Heart right ventricle (tissue), 16 donors: Measurements from ENCODE around the gene SMAD1. TPM values are rescaled to one million over a fixed set of nuclear protein-coding genes. Genes with fewer than 3 reads are reported as not detected.

ENCODE experiments used
- ATAC-seq, 8 donors: fragments of 200-7000 bp; cut with Tn5 transposase; one replicate each; pipeline ENCODE4 v1.9.1; 2020; ENCODE audit warnings: mild to moderate bottlenecking in 8 of 8, moderate library complexity in 8 of 8, moderate number of reproducible peaks in 1 of 8
- DNase-seq, 2 donors: peaks; one replicate each; pipeline ENCODE4 v3.0.0-alpha.2; 2020
- H3K27ac ChIP-seq, 10 donors: fragments of 200-600 bp; sonication (generic) in 2 of 10; one replicate each; pipeline versions ENCODE4 v1.5.0 to v1.8.0; 2020 to 2022; ENCODE audit warnings: mild to moderate bottlenecking in 3 of 10
- H3K27me3 ChIP-seq, 7 donors: fragments of 200-600 bp; one replicate each; pipeline ENCODE4 v1.8.0; 2021 to 2022; ENCODE audit warnings: mild to moderate bottlenecking in 2 of 7
- H3K36me3 ChIP-seq, 9 donors: fragments of 200-600 bp; sonication (generic) in 1 of 9; one replicate each; pipeline versions ENCODE4 v1.5.0 to v1.8.0; 2020 to 2022; ENCODE audit warnings: mild to moderate bottlenecking in 2 of 9
- H3K4me1 ChIP-seq, 9 donors: fragments of 200-600 bp; sonication (generic) in 1 of 9; one replicate each; pipeline versions ENCODE4 v1.5.0 to v1.8.0; 2020 to 2022; ENCODE audit warnings: mild to moderate bottlenecking in 4 of 9
- H3K4me3 ChIP-seq, 10 donors: fragments of 200-600 bp; sonication (generic) in 2 of 10; one replicate each; pipeline versions ENCODE4 v1.5.0 to v1.8.0; 2020 to 2022; ENCODE audit warnings: mild to moderate bottlenecking in 7 of 10, moderate library complexity in 2 of 10
- H3K9me3 ChIP-seq, 11 donors: fragments of 200-600 bp in 10 of 11; sonication (generic) in 2 of 11; one replicate each; pipeline versions ENCODE4 v1.5.0 to v1.8.0; 2013 to 2022; ENCODE audit warnings: mild to moderate bottlenecking in 2 of 11, control low read depth in 1 of 11, moderate library complexity in 1 of 11
- WGBS, 2 donors: extraction: QIAGEN DNeasy Blood & Tissue Kit; methylation state at CpG; one replicate each; pipeline ENCODE4 v1.1.7; 2013; ENCODE audit warnings: inconsistent platforms in 1 of 2; 5-methylcytosine and 5-hydroxymethylcytosine counted together
- intact Hi-C, 10 donors: fragments of 100-400 bp; cut with DNase I; formaldehyde crosslinking; loops; one replicate each; pipeline versions ENCODE4 v1.11.1 to v1.14.2; 2022
- polyA plus RNA-seq, 2 donors: library from polyadenylated mRNA; stranded (reverse); fragments of 200-250 nt; gene quantifications; one replicate each; pipeline ENCODE4 v1.2.3, GENCODE V29; 2013
- total RNA-seq, 10 donors: library from RNA; stranded (reverse); fragmentation: NEBNext Ultra II Directional in 3 of 10; extraction: Animal tissue kit (Norgen Biotek cat#: 25700) in 3 of 10; gene quantifications; one replicate each; pipeline versions ENCODE4 v1.2.1 to v1.2.4, GENCODE V29; 2021 to 2023
- TF ChIP-seq, protein P1 (sequence below), 9 donors: fragments of 200-600 bp; sonication (generic) in 2 of 9; IDR thresholded peaks; one replicate each; pipeline versions ENCODE4 v1.5.0 to v1.8.0; 2021 to 2022; ENCODE audit warnings: antibody characterized with exemption in 9 of 9, mild to moderate bottlenecking in 5 of 9, moderate library complexity in 1 of 9
- donor health status: Arrhythmogenic right ventricular cardiomyopathy.
- donor health status: ischemic (EF 13 %, LVEDD 7.1; RV severe dilation, severe dysfunction).
- donor health status: healthy with polysubstance abuse.
- donor health status: DM: no; HTN: yes; CAD: no.
- donor health status: DM: no; HTN: no; CAD: no.
- donor health status: ischemic (EF 25% LVEDD 6.9; RV normal size, moderate dysfunction).
- donor health status: ischemic (EF 25% LVEDD 5.7; RV mildly dilated, moderate dysfunction).
- donor health status: healthy.
- donor health status: DM: yes; HTN: yes; CAD: no.
- donor health status: Ischemic cardiomyopathy.
- donor health status: ischemic (EF 35%, LVEDD 5.7; RV mildly dilated, moderate dysfunction).
- donor health status: nonischemic (EF 11% LVEDD 7.7; RV severe dilation, severe dysfunction).
- donor health status: DM: yes; HTN: yes; CAD: no.
- donor health status: PGD.
- donor health status: ischemic (EF 29% LVEDD 5.4; RV normal size, mild dysfunction).
- donor health status: nonischemic (EF 23%, LVEDD 6.1; RV moderate dilation, normal function).

SMAD1 gene
- total and polyA plus RNA-seq, 12 donors, result 2.6 to 19.4 (median 14.8) TPM

DNA sequence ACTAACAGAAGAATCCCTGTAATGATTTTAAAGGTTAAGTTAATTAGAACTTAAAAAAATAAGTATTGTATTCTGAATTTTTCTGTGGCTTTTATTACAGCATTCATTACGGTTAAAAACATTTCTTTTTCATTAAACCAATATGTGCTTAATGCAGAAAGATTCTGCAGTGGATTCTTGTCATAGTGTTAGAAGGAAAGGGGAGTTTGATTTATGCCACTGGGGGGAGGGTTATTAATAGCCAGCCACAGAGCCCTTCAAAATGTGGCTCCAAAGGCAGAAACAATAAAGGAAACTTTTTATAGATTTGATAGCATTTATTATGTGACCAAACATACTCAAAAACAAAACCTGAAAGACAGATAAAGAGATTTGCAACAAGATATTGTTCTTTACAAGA, 9.1 kb downstream of the SMAD1 start:
- H3K9me3 ChIP-seq, result no peaks in the 10 kb centered on the region
- DNase-seq (no peak), ATAC-seq (no peak)
- intact Hi-C loops, result no loop called here
- H3K4me1 ChIP-seq, result peaks cover 0 to 93% (median 63%) of the 10 kb centered on the region in 9 donors
- no peak overlapping the region for H3K4me3 ChIP-seq
- WGBS, 2 donors, result 82 to 89% methylated on average over 1 of the region's 1 CpG
- H3K36me3 ChIP-seq, result no peaks in the 10 kb centered on the region
- peak overlapping the region in 2 of 10 donors; percentile 21 to 57 for H3K27ac ChIP-seq
- TF ChIP-seq, protein P1, sequence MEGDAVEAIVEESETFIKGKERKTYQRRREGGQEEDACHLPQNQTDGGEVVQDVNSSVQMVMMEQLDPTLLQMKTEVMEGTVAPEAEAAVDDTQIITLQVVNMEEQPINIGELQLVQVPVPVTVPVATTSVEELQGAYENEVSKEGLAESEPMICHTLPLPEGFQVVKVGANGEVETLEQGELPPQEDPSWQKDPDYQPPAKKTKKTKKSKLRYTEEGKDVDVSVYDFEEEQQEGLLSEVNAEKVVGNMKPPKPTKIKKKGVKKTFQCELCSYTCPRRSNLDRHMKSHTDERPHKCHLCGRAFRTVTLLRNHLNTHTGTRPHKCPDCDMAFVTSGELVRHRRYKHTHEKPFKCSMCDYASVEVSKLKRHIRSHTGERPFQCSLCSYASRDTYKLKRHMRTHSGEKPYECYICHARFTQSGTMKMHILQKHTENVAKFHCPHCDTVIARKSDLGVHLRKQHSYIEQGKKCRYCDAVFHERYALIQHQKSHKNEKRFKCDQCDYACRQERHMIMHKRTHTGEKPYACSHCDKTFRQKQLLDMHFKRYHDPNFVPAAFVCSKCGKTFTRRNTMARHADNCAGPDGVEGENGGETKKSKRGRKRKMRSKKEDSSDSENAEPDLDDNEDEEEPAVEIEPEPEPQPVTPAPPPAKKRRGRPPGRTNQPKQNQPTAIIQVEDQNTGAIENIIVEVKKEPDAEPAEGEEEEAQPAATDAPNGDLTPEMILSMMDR (IDR thresholded peaks at IDR 0.05), result no peak
- no peaks in the 10 kb centered on the region for H3K27me3 ChIP-seq

DNA sequence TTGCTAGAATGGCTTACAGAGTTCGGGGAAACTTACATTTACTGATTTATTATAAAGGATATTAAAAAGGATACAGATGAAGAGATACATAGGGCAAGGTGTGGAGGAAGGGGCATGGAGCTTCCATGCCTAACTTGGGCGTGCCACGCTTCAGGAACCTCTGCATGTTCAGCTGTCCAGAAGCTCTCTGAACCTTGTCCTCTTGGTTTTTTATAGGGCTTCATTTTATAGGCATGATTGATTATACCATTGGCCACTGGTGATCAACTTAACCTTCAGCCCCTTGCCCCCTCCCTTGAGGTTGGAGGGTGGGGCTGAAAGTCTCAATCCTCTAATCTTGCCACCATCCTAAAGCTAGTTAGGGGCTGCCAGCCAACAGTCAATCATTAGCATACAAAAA, 10.7 kb downstream of the SMAD1 start:
- intact Hi-C loops, result no loop called here
- TF ChIP-seq, protein P1 (IDR thresholded peaks at IDR 0.05), result no peak
- 96 to 98% methylated on average over 3 of the region's 3 CpGs for WGBS, 2 donors
- H3K9me3 ChIP-seq, result no peaks in the 10 kb centered on the region
- no peaks in the 10 kb centered on the region for H3K27me3 ChIP-seq
- ATAC-seq (no peak), DNase-seq (no peak)
- peaks cover 0 to 81% (median 48%) of the 10 kb centered on the region in 9 donors for H3K4me1 ChIP-seq
- H3K4me3 ChIP-seq, result no peak overlapping the region
- H3K27ac ChIP-seq, result no peak overlapping the region
- H3K36me3 ChIP-seq, result no peaks in the 10 kb centered on the region

DNA sequence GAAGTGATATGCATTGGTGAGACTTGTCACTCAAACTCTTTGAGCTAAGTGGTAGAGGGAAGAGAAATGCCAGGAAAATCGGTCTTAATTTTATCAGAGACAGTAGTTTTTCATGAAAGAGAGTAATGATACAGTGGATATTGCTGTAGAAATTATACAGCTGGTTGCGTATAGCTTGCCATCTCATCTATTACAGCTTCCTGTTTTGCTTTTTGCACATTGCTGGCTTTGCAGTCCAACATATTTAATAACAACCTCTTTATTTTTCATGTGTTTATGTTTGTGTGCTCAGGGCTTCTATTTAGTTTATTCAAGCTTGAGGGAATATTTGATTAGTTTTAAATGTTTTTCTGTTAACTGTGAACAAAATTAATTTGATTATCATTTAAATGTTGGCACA, 11.5 kb downstream of the SMAD1 start:
- Histone ChIP-seq H3K27me3 (no peaks in the 10 kb centered on the region), H3K36me3 (no peaks in the 10 kb centered on the region), H3K4me3 (no peak overlapping the region), H3K27ac (peak overlapping the region in 1 of 10 donors; percentile 21), H3K4me1 (peaks cover 0 to 81% (median 45%) of the 10 kb centered on the region in 9 donors), H3K9me3 (no peaks in the 10 kb centered on the region)
- WGBS, 2 donors, result 51 to 61% methylated on average over 2 of the region's 2 CpGs
- TF ChIP-seq, protein P1 (IDR thresholded peaks at IDR 0.05), result no peak
- ATAC-seq, result no peak
- intact Hi-C loops, result no loop called here
- no peak for DNase-seq

DNA sequence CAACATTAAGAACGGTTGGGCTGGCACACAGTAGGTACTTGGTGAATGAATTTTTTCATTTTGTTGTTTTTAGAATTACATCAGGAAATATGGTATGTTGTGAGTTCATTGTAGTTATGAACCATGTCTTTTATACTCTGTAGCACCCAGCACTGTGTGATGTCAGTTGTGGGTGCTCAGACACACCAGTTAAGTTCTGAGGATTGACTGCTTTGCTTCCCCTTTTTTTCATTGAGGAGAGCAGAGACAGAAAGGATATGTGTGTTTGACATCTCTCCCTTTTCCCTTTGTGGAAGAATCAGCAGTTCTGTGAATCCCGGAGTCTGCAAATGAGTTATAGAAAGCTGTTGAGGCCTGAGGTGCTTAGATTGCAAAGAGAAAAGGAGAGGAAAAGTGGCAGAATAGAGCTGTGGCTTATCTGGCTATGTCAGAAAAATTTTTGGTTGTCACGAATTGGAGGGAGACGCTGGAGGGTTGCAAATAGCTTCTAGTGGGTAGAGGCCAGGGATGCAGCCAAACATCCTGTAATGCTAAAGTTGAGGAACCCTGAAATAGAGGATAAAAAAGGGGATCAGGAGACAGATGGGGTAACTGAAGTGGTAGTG, 13.1 kb downstream of the SMAD1 start:
- Histone ChIP-seq H3K4me1 (peaks cover 0 to 73% (median 36%) of the 10 kb centered on the region in 9 donors), H3K36me3 (no peaks in the 10 kb centered on the region), H3K9me3 (no peaks in the 10 kb centered on the region), H3K27ac (peak overlapping the region in 2 of 10 donors; percentile 13 to 33), H3K27me3 (no peaks in the 10 kb centered on the region), H3K4me3 (no peak overlapping the region)
- WGBS, 2 donors, result 50% methylated on average over 4 of the region's 4 CpGs
- no peak for ATAC-seq
- intact Hi-C loops, result no loop called here
- DNase-seq, result no peak
- TF ChIP-seq, protein P1 (IDR thresholded peaks at IDR 0.05), result no peak
